PC-3 (cell line): Measurements from ENCODE around the gene ADCY5.

Experiments
- CTCF ChIP-seq: fragments of 300-600 bp; sonication (generic); conservative IDR thresholded peaks from 2 replicates; pipeline ENCODE4 v1.5.1; 2017; ENCODE audit warnings: antibody characterized with exemption, low read depth, mild to moderate bottlenecking, low read length
- EZH2 ChIP-seq: fragments of 300-600 bp; sonication (generic); IDR thresholded peaks from one replicate; pipeline ENCODE4 v1.6.1; 2017; ENCODE audit warnings: antibody characterized with exemption, mild to moderate bottlenecking, low read length; ENCODE audit not compliant: unreplicated experiment

GRCh38 chr3:123431658-123432324 is 17.1 kb downstream of the ADCY5 start:
- TF ChIP-seq CTCF (no peak), EZH2 (no peak)
